Astrocyte (in vitro differentiated cells and primary cell): ENCODE data around the gene GRIN2A. TPM values are rescaled to one million over a fixed set of nuclear protein-coding genes. Genes with fewer than 3 reads are reported as not detected.

Source experiments
- DNase-seq: peaks from one replicate; pipeline ENCODE4 v3.0.0-alpha.2; 2010; ENCODE audit warnings: low read depth
- FAIRE-seq: peaks from 2 replicates; lab custom pipeline; 2011; peaks lifted over from hg19 to GRCh38; lab: Jason Lieb, UNC
- H2AFZ ChIP-seq: 2 replicates; pipeline ENCODE4 v1.6.0; 2012; ENCODE audit warnings: low read depth, low read length, inconsistent platforms
- H3K27ac ChIP-seq: 2 replicates; pipeline ENCODE4 v1.5.1; 2011; ENCODE audit warnings: low read depth, low read length, inconsistent platforms
- H3K27me3 ChIP-seq: 2 replicates; pipeline ENCODE4 v1.6.0; 2011; ENCODE audit warnings: low read length, inconsistent platforms; ENCODE audit not compliant: insufficient read depth
- H3K36me3 ChIP-seq: 2 replicates; pipeline ENCODE4 v1.5.1; 2011; ENCODE audit warnings: low read length, inconsistent platforms; ENCODE audit not compliant: insufficient read depth
- H3K4me1 ChIP-seq: 2 replicates; pipeline ENCODE4 v1.5.1; 2011; ENCODE audit warnings: low read length, inconsistent platforms; ENCODE audit not compliant: insufficient read depth
- H3K4me2 ChIP-seq: 2 replicates; pipeline ENCODE4 v1.6.0; 2012; ENCODE audit warnings: low read length, inconsistent platforms
- H3K4me3 ChIP-seq: 2 replicates; pipeline ENCODE4 v1.5.1; 2011; ENCODE audit warnings: low read depth, mild to moderate bottlenecking, low read length, inconsistent platforms; ENCODE audit not compliant: insufficient read depth
- H3K79me2 ChIP-seq: 2 replicates; pipeline ENCODE4 v1.6.0; 2012; ENCODE audit warnings: mild to moderate bottlenecking, low read length, inconsistent platforms; ENCODE audit not compliant: insufficient read depth
- H3K9ac ChIP-seq: 2 replicates; pipeline ENCODE4 v1.6.0; 2012; ENCODE audit warnings: mild to moderate bottlenecking, low read length, inconsistent platforms
- H3K9me3 ChIP-seq: 2 replicates; pipeline ENCODE4 v1.5.1; 2012; ENCODE audit warnings: low read depth, mild to moderate bottlenecking, low read length, inconsistent platforms; ENCODE audit not compliant: insufficient read depth
- H4K20me1 ChIP-seq: 2 replicates; pipeline ENCODE4 v1.6.0; 2012; ENCODE audit warnings: low read length, inconsistent platforms; ENCODE audit not compliant: insufficient read depth
- H3K27ac Mint-ChIP-seq: one replicate; pipeline ENCODE4 v1.8.0; 2021; ENCODE audit warnings: mild to moderate bottlenecking, mixed read lengths; ENCODE audit not compliant: unreplicated experiment
- H3K27me3 Mint-ChIP-seq: one replicate; pipeline ENCODE4 v1.8.0; 2021; ENCODE audit warnings: low read depth, mixed read lengths; ENCODE audit not compliant: unreplicated experiment
- H3K36me3 Mint-ChIP-seq: one replicate; pipeline ENCODE4 v1.8.0; 2021; ENCODE audit warnings: low read depth, mixed read lengths; ENCODE audit not compliant: unreplicated experiment
- H3K4me1 Mint-ChIP-seq: one replicate; pipeline ENCODE4 v1.8.0; 2021; ENCODE audit warnings: low read depth, mixed read lengths; ENCODE audit not compliant: unreplicated experiment
- H3K4me3 Mint-ChIP-seq: one replicate; pipeline ENCODE4 v1.8.0; 2021; ENCODE audit warnings: mild to moderate bottlenecking, moderate library complexity, mixed read lengths; ENCODE audit not compliant: unreplicated experiment
- H3K9me3 Mint-ChIP-seq: one replicate; pipeline ENCODE4 v1.8.0; 2021; ENCODE audit warnings: mild to moderate bottlenecking, mixed read lengths; ENCODE audit not compliant: unreplicated experiment
- CTCF ChIP-seq: IDR thresholded peaks from 2 replicates; pipeline ENCODE4 v1.5.1; 2011; ENCODE audit warnings: low read depth, mild to moderate bottlenecking, inconsistent platforms, low read length, moderate library complexity; ENCODE audit not compliant: insufficient read depth
- EZH2 ChIP-seq: IDR thresholded peaks from 2 replicates; pipeline ENCODE4 v1.6.1; 2012; ENCODE audit warnings: mild to moderate bottlenecking, low read length, inconsistent platforms; ENCODE audit not compliant: insufficient read depth
- total RNA-seq: library from RNA; stranded (reverse); gene quantifications from 2 replicates; pipeline ENCODE4 v1.2.1, GENCODE V29; 2021

GRIN2A gene
- total RNA-seq, 1 donor from 2014 or later, result 0.68 TPM

- H2AFZ ChIP-seq, result peak overlapping the region; percentile 20
- FAIRE-seq, result no peak
These were observed 142.8 kb downstream of the GRIN2A start for GRCh38 chr16:10039220-10040096.

GRCh38 chr16:10037751-10038150 lies 144.5 kb downstream of the GRIN2A start:
- peak overlapping the region; percentile 58 for H3K27ac Mint-ChIP-seq
- TF ChIP-seq EZH2, result no peak
- no peak for TF ChIP-seq CTCF
- H3K27ac ChIP-seq, result no peak overlapping the region
- H3K36me3 Mint-ChIP-seq, result no peaks in the 10 kb centered on the region
- no peaks in the 10 kb centered on the region for H3K79me2 ChIP-seq
- no peaks in the 10 kb centered on the region for H3K4me1 Mint-ChIP-seq
- FAIRE-seq (no peak), DNase-seq (peak; percentile 48)
- peaks cover 24% of the 10 kb centered on the region for H3K27me3 Mint-ChIP-seq
- no peak overlapping the region for H3K4me3 ChIP-seq
- H2AFZ ChIP-seq, result no peak overlapping the region
- no peak overlapping the region for H3K4me3 Mint-ChIP-seq
- H4K20me1 ChIP-seq, result no peaks in the 10 kb centered on the region
- H3K9me3 Mint-ChIP-seq, result peaks cover 7% of the 10 kb centered on the region
- H3K27me3 ChIP-seq, result peaks cover 3% of the 10 kb centered on the region
- peaks cover 2% of the 10 kb centered on the region for H3K9me3 ChIP-seq
- H3K9ac ChIP-seq, result no peak overlapping the region
- H3K4me1 ChIP-seq, result peaks cover 3% of the 10 kb centered on the region
- no peak overlapping the region for H3K4me2 ChIP-seq
- H3K36me3 ChIP-seq, result no peaks in the 10 kb centered on the region

More at GRCh38 chr16:10039220-10040096, 142.8 kb downstream of the GRIN2A start:
- peaks cover 3% of the 10 kb centered on the region for H3K27me3 ChIP-seq
- no peak overlapping the region for H3K27ac ChIP-seq
- H3K9ac ChIP-seq, result no peak overlapping the region
- H3K9me3 ChIP-seq, result peaks cover 3% of the 10 kb centered on the region
- no peaks in the 10 kb centered on the region for H4K20me1 ChIP-seq
- TF ChIP-seq EZH2 (no peak), CTCF (no peak)
- Mint-ChIP-seq H3K9me3 (peaks cover 7% of the 10 kb centered on the region), H3K4me1 (no peaks in the 10 kb centered on the region), H3K27me3 (peaks cover 16% of the 10 kb centered on the region), H3K4me3 (peak overlapping the region; percentile 27), H3K27ac (no peak overlapping the region), H3K36me3 (no peaks in the 10 kb centered on the region)
- H3K4me1 ChIP-seq, result peaks cover 3% of the 10 kb centered on the region
- H3K36me3 ChIP-seq, result no peaks in the 10 kb centered on the region
- H3K79me2 ChIP-seq, result no peaks in the 10 kb centered on the region
- H3K4me3 ChIP-seq, result peak overlapping the region; percentile 37
- peak; percentile 16 for DNase-seq
- H3K4me2 ChIP-seq, result peak overlapping the region; percentile 78

GRCh38 chr16:10036956-10037355 lies 145.3 kb downstream of the GRIN2A start:
- H3K79me2 ChIP-seq, result no peaks in the 10 kb centered on the region
- peaks cover 3% of the 10 kb centered on the region for H3K4me1 ChIP-seq
- peaks cover 3% of the 10 kb centered on the region for H3K27me3 ChIP-seq
- no peak overlapping the region for H2AFZ ChIP-seq
- H3K27ac Mint-ChIP-seq, result no peak overlapping the region
- no peaks in the 10 kb centered on the region for H4K20me1 ChIP-seq
- H3K9me3 Mint-ChIP-seq, result peaks cover 7% of the 10 kb centered on the region
- H3K27me3 Mint-ChIP-seq, result peaks cover 24% of the 10 kb centered on the region
- FAIRE-seq (no peak), DNase-seq (no peak)
- H3K9me3 ChIP-seq, result no peaks in the 10 kb centered on the region
- H3K36me3 ChIP-seq, result no peaks in the 10 kb centered on the region
- H3K4me1 Mint-ChIP-seq, result no peaks in the 10 kb centered on the region
- H3K9ac ChIP-seq, result no peak overlapping the region
- H3K36me3 Mint-ChIP-seq, result no peaks in the 10 kb centered on the region
- no peak overlapping the region for H3K4me3 ChIP-seq
- H3K4me2 ChIP-seq, result no peak overlapping the region
- H3K27ac ChIP-seq, result no peak overlapping the region
- TF ChIP-seq EZH2 (no peak), CTCF (no peak)
- H3K4me3 Mint-ChIP-seq, result no peak overlapping the region
